ENCODE measurements around the gene SEPTIN11. TPM values are rescaled to one million over a fixed set of nuclear protein-coding genes. Genes with fewer than 3 reads are reported as not detected.

SEPTIN11 gene
- total RNA-seq, 1 donor from 2014 or later, result 244 TPM

GRCh38 chr4:76980261-76980660 lies 30.7 kb downstream of the SEPTIN11 start:
- DNase-seq, result no peak

- DNase-seq, result no peak
These were observed 32.1 kb downstream of the SEPTIN11 start for GRCh38 chr4:76981644-76982043.

GRCh38 chr4:76982638-76983584 lies 33.4 kb downstream of the SEPTIN11 start:
- DNase-seq, result no peak

- no peak for DNase-seq
These were observed 34.6 kb downstream of the SEPTIN11 start for GRCh38 chr4:76984127-76984526.

GRCh38 chr4:76984788-76985211 lies 35.2 kb downstream of the SEPTIN11 start:
- no peak for DNase-seq

GRCh38 chr4:76987153-76987591 lies 37.6 kb downstream of the SEPTIN11 start:
- no peak for DNase-seq

- no peak for DNase-seq
These were observed 38.1 kb downstream of the SEPTIN11 start for GRCh38 chr4:76987685-76988084.

GRCh38 chr4:76989391-76990061 lies 40.0 kb downstream of the SEPTIN11 start:
- DNase-seq, result no peak

- no peak for DNase-seq
These were observed 40.9 kb downstream of the SEPTIN11 start for GRCh38 chr4:76990288-76991080.

GRCh38 chr4:76991161-76991660 lies 41.7 kb downstream of the SEPTIN11 start:
- no peak for DNase-seq

GRCh38 chr4:76993787-76994641 lies 44.5 kb downstream of the SEPTIN11 start:
- DNase-seq, result no peak

- no peak for DNase-seq
These were observed 46.2 kb downstream of the SEPTIN11 start for GRCh38 chr4:76995776-76996175.

GRCh38 chr4:76996445-76996844 lies 46.9 kb downstream of the SEPTIN11 start:
- no peak for DNase-seq

- DNase-seq, result no peak
These were observed 47.5 kb downstream of the SEPTIN11 start for GRCh38 chr4:76997077-76997476.

- DNase-seq, result no peak
These were observed 48.0 kb downstream of the SEPTIN11 start for GRCh38 chr4:76997532-76997931.

- DNase-seq, result no peak
These were observed 48.8 kb downstream of the SEPTIN11 start for GRCh38 chr4:76998251-76998901.

Measured in occipital lobe (tissue), 2 donors.